T47D (cell line): ENCODE data around the gene DYNC1I1.

ENCODE experiments used
- DNase-seq, 2 experiments: peaks; one replicate each; pipeline versions ENCODE4 v3.0.0 to v3.0.0-alpha.2; 2011 to 2012; ENCODE audit warnings: low read depth in 1 of 2, low spot score in 1 of 2
- JUND ChIP-seq: IDR thresholded peaks from 2 replicates; pipeline ENCODE4 v1.6.1; 2012; ENCODE audit warnings: low read depth
- in situ Hi-C: cut with HindIII; loops from 2 replicates; pipeline ENCODE4 v1.10.0; 2016; ENCODE audit warnings: low sequenced_read_pairs, low pct_unique_long_range_greater_than_20kb

Gene DYNC1I1

GRCh38 chr7:95800787-95801186 is 28.4 kb downstream of the DYNC1I1 start:
- no peak for TF ChIP-seq JUND
- DNase-seq = no peak
- in situ Hi-C loops = no loop called here

GRCh38 chr7:95802270-95802669 is 29.9 kb downstream of the DYNC1I1 start:
- in situ Hi-C loops = no loop called here

GRCh38 chr7:95804052-95804451 is 31.7 kb downstream of the DYNC1I1 start:
- DNase-seq = no peak
- TF ChIP-seq JUND = no peak
- in situ Hi-C loops = no loop called here

More at GRCh38 chr7:95802270-95802669, 29.9 kb downstream of the DYNC1I1 start:
- no peak for TF ChIP-seq JUND
- DNase-seq = no peak

GRCh38 chr7:95805909-95806308 is 33.6 kb downstream of the DYNC1I1 start:
- DNase-seq = no peak
- in situ Hi-C loops = no loop called here
- no peak for TF ChIP-seq JUND

GRCh38 chr7:95808396-95808795 is 36.0 kb downstream of the DYNC1I1 start:
- in situ Hi-C loops = no loop called here
- TF ChIP-seq JUND = no peak
- no peak for DNase-seq

- no peak for TF ChIP-seq JUND
- in situ Hi-C loops = no loop called here
- DNase-seq = no peak
These were observed 39.6 kb downstream of the DYNC1I1 start for GRCh38 chr7:95811846-95812445.

GRCh38 chr7:95814721-95815120 is 42.4 kb downstream of the DYNC1I1 start:
- in situ Hi-C loops = no loop called here

GRCh38 chr7:95817866-95818640 is 45.7 kb downstream of the DYNC1I1 start:
- no peak for DNase-seq
- in situ Hi-C loops = no loop called here
- TF ChIP-seq JUND = no peak

More at GRCh38 chr7:95814721-95815120, 42.4 kb downstream of the DYNC1I1 start:
- DNase-seq = no peak
- TF ChIP-seq JUND = no peak

- DNase-seq = no peak
- no peak for TF ChIP-seq JUND
- in situ Hi-C loops = no loop called here
These were observed 48.4 kb downstream of the DYNC1I1 start for GRCh38 chr7:95820778-95821177.

- no peak for DNase-seq
- in situ Hi-C loops = no loop called here
- no peak for TF ChIP-seq JUND
These were observed 50.4 kb downstream of the DYNC1I1 start for GRCh38 chr7:95822717-95823116.

- in situ Hi-C loops = no loop called here
- TF ChIP-seq JUND = no peak
- no peak for DNase-seq
These were observed 52.3 kb downstream of the DYNC1I1 start for GRCh38 chr7:95824616-95825015.

GRCh38 chr7:95828824-95829790 is 56.8 kb downstream of the DYNC1I1 start:
- in situ Hi-C loops = no loop called here
- no peak for DNase-seq
- no peak for TF ChIP-seq JUND
